SH-SY5Y (cell line): ENCODE results near the gene STAT1.

Experiments
- GATA2 ChIP-seq: IDR thresholded peaks from 2 replicates; pipeline ENCODE4 v1.6.1; 2011; ENCODE audit warnings: mild to moderate bottlenecking, low read depth, low read length
- GATA3 ChIP-seq: IDR thresholded peaks from 2 replicates; pipeline ENCODE4 v1.6.1; 2011; ENCODE audit warnings: low read depth, mild to moderate bottlenecking, low read length, moderate library complexity

GRCh38 chr2:190993292-190993643 is 20.7 kb downstream of the STAT1 start:
- no peak for TF ChIP-seq GATA2
- TF ChIP-seq GATA3, result no peak
